GM18907 (cell line): ENCODE data around the gene BNC2.

Experiments
- ATAC-seq: cut with Tn5 transposase; IDR thresholded peaks from one replicate; pipeline ENCODE4 v1.9.1; 2021; ENCODE audit warnings: mild to moderate bottlenecking, moderate library complexity; ENCODE audit not compliant: unreplicated experiment

BNC2 gene

GRCh38 chr9:16817002-16817401 lies 53.5 kb downstream of the BNC2 start:
- ATAC-seq = no peak

GRCh38 chr9:16816011-16816410 lies 54.5 kb downstream of the BNC2 start:
- ATAC-seq = no peak

- ATAC-seq = no peak
Measured at GRCh38 chr9:16815079-16815478, 55.4 kb downstream of the BNC2 start.

GRCh38 chr9:16813838-16814237 lies 56.6 kb downstream of the BNC2 start:
- no peak for ATAC-seq

GRCh38 chr9:16811987-16812685 lies 58.3 kb downstream of the BNC2 start:
- ATAC-seq = no peak

GRCh38 chr9:16809912-16810610 lies 60.4 kb downstream of the BNC2 start:
- no peak for ATAC-seq

- ATAC-seq = no peak
Measured at GRCh38 chr9:16806674-16807073, 63.8 kb downstream of the BNC2 start.

GRCh38 chr9:16803648-16804047 lies 66.8 kb downstream of the BNC2 start:
- no peak for ATAC-seq

GRCh38 chr9:16801871-16802466 lies 68.5 kb downstream of the BNC2 start:
- no peak for ATAC-seq

- ATAC-seq = no peak
Measured at GRCh38 chr9:16796304-16796825, 74.1 kb downstream of the BNC2 start.

GRCh38 chr9:16794871-16795639 lies 75.4 kb downstream of the BNC2 start:
- ATAC-seq = no peak

- ATAC-seq = no peak
Measured at GRCh38 chr9:16794103-16794502, 76.4 kb downstream of the BNC2 start.

GRCh38 chr9:16787724-16788123 lies 82.7 kb downstream of the BNC2 start:
- no peak for ATAC-seq

GRCh38 chr9:16784002-16784401 lies 86.5 kb downstream of the BNC2 start:
- no peak for ATAC-seq

GRCh38 chr9:16782490-16782889 lies 88.0 kb downstream of the BNC2 start:
- no peak for ATAC-seq

GRCh38 chr9:16775330-16775729 lies 95.1 kb downstream of the BNC2 start:
- ATAC-seq = no peak

- ATAC-seq = no peak
Measured at GRCh38 chr9:16773617-16774016, 96.9 kb downstream of the BNC2 start.

GRCh38 chr9:16773116-16773515 lies 97.4 kb downstream of the BNC2 start:
- no peak for ATAC-seq

- no peak for ATAC-seq
Measured at GRCh38 chr9:16771356-16771755, 99.1 kb downstream of the BNC2 start.

GRCh38 chr9:16769291-16769690 lies 101.2 kb downstream of the BNC2 start:
- ATAC-seq = no peak

GRCh38 chr9:16768816-16769215 lies 101.7 kb downstream of the BNC2 start:
- ATAC-seq = no peak
